Progenitor cell of endocrine pancreas (in vitro differentiated cells): ENCODE data around the gene PSAT1. TPM values are rescaled to one million over a fixed set of nuclear protein-coding genes. Genes with fewer than 3 reads are reported as not detected.
A peak's percentile ranks its signal among the peaks of the same experiment; 100 is the strongest.

Experiments
- DNase-seq: peaks from one replicate; pipeline ENCODE4 v3.0.0; 2021; ENCODE audit warnings: low spot score; ENCODE audit not compliant: unreplicated experiment
- H3K27ac Mint-ChIP-seq: 2 replicates; pipeline ENCODE4 v1.8.0; 2021; ENCODE audit warnings: mild to moderate bottlenecking, moderate library complexity, mixed read lengths
- H3K27me3 Mint-ChIP-seq: 2 replicates; pipeline ENCODE4 v1.8.0; 2021; ENCODE audit warnings: mixed read lengths
- H3K36me3 Mint-ChIP-seq: 2 replicates; pipeline ENCODE4 v1.8.0; 2022; ENCODE audit warnings: mixed read lengths; ENCODE audit not compliant: insufficient read depth
- H3K4me1 Mint-ChIP-seq: 2 replicates; pipeline ENCODE4 v1.8.0; 2021; ENCODE audit warnings: low read depth, mixed read lengths
- H3K4me3 Mint-ChIP-seq: 2 replicates; pipeline ENCODE4 v1.8.0; 2021; ENCODE audit warnings: low read depth, mild to moderate bottlenecking, moderate library complexity, mixed read lengths
- H3K9me3 Mint-ChIP-seq: 2 replicates; pipeline ENCODE4 v1.8.0; 2021; ENCODE audit warnings: low read depth, mixed read lengths
- CTCF ChIP-seq: fragments of 200-600 bp; sonication (generic); IDR thresholded peaks from one replicate; pipeline ENCODE4 v1.5.0; 2021; ENCODE audit warnings: antibody characterized with exemption, mild to moderate bottlenecking; ENCODE audit not compliant: unreplicated experiment
- long read RNA-seq: library from polyadenylated mRNA; unstranded; transcript quantifications from one replicate; pipeline ENCODE4 v2.0.0, GENCODE V29; 2020
- total RNA-seq: library from RNA; stranded (reverse); gene quantifications from 2 replicates; pipeline ENCODE4 v1.2.1, GENCODE V29; 2021

PSAT1 gene
- 67.4 and 73.2 TPM in 2 replicates for total RNA-seq
- long read RNA-seq, transcript PSAT1-202 (9 exons, 2,188 nt) = major isoform, 920 of 971 reads
- long read RNA-seq, transcript PSAT1-201 (8 exons, 1,411 nt) = minor isoform, 18 of 971 reads
- long read RNA-seq, partial matches to known transcripts = 16 of 971 reads
- long read RNA-seq, other reads (novel, unspliced or antisense) = 17 of 971 reads

GRCh38 chr9:78296893-78297671 lies at the start of gene PSAT1:
Gene PSAT1, plus strand, starts transcription at chr9:78297125. Its CDS starts 86 bp downstream, at chr9:78297211.
- H3K4me1 Mint-ChIP-seq = peaks cover 23% of the 10 kb centered on the region

GRCh38 chr9:78248635-78249034 lies 48.3 kb upstream of the PSAT1 start:
- H3K4me1 Mint-ChIP-seq = no peaks in the 10 kb centered on the region
- H3K27me3 Mint-ChIP-seq = no peaks in the 10 kb centered on the region
- no peaks in the 10 kb centered on the region for H3K9me3 Mint-ChIP-seq
- TF ChIP-seq CTCF = no peak
- peaks cover 28% of the 10 kb centered on the region for H3K36me3 Mint-ChIP-seq
- H3K4me3 Mint-ChIP-seq = no peak overlapping the region
- no peak overlapping the region for H3K27ac Mint-ChIP-seq
- no peak for DNase-seq

More at GRCh38 chr9:78296893-78297671, at the start of gene PSAT1:
- Mint-ChIP-seq H3K4me3 (peak within 1 kb of the TSS; percentile 87), H3K27ac (peak within 1 kb of the TSS; percentile 97), H3K27me3 (no peaks in the 10 kb centered on the region), H3K9me3 (no peaks in the 10 kb centered on the region), H3K36me3 (peaks cover 9% of the 10 kb centered on the region)
- DNase-seq = peak; percentile 80
- TF ChIP-seq CTCF = peak; percentile 13

GRCh38 chr9:78249542-78249941 lies 47.4 kb upstream of the PSAT1 start:
- Mint-ChIP-seq H3K27me3 (no peaks in the 10 kb centered on the region), H3K9me3 (no peaks in the 10 kb centered on the region), H3K4me1 (no peaks in the 10 kb centered on the region), H3K27ac (no peak overlapping the region), H3K4me3 (no peak overlapping the region), H3K36me3 (peaks cover 30% of the 10 kb centered on the region)
- no peak for DNase-seq
- no peak for TF ChIP-seq CTCF

GRCh38 chr9:78252616-78253015 lies 44.3 kb upstream of the PSAT1 start:
- Mint-ChIP-seq H3K27me3 (no peaks in the 10 kb centered on the region), H3K9me3 (no peaks in the 10 kb centered on the region), H3K27ac (no peak overlapping the region), H3K4me1 (no peaks in the 10 kb centered on the region), H3K4me3 (no peak overlapping the region), H3K36me3 (peaks cover 26% of the 10 kb centered on the region)
- DNase-seq = no peak
- no peak for TF ChIP-seq CTCF

- Mint-ChIP-seq H3K27ac (no peak overlapping the region), H3K4me3 (no peak overlapping the region), H3K4me1 (no peaks in the 10 kb centered on the region), H3K9me3 (no peaks in the 10 kb centered on the region), H3K36me3 (peaks cover 25% of the 10 kb centered on the region), H3K27me3 (no peaks in the 10 kb centered on the region)
- no peak for TF ChIP-seq CTCF
- DNase-seq = no peak
These were observed 43.6 kb upstream of the PSAT1 start for GRCh38 chr9:78253285-78253684.
